CD8-positive, alpha-beta memory T cell (primary cell): ENCODE measurements around the gene TBC1D21. TPM values are rescaled to one million over a fixed set of nuclear protein-coding genes. Genes with fewer than 3 reads are reported as not detected.

ENCODE experiments used
- CTCF ChIA-PET: fragments of 350-600 bp; sonication (Branson Sonifier 250); formaldehyde crosslinking; loops from one replicate; lab custom pipeline; 2021; ENCODE audit warnings: antibody characterized with exemption; lab: Charles Lee
- POLR2A ChIA-PET: fragments of 350-600 bp; sonication (Branson Sonifier 250); formaldehyde crosslinking; loops from one replicate; lab custom pipeline; 2021; ENCODE audit warnings: antibody characterized with exemption; lab: Charles Lee
- DNase-seq, 5 donors: peaks; one replicate each; pipeline versions ENCODE4 v3.0.0 to v3.0.0-alpha.2; 2020 to 2022; ENCODE audit warnings: mixed read lengths in 1 of 5
- H3K27ac ChIP-seq: one replicate; pipeline ENCODE4 v1.7.0; 2013; ENCODE audit warnings: low read depth, mild to moderate bottlenecking, low read length, moderate library complexity
- H3K27me3 ChIP-seq: 2 replicates; pipeline ENCODE4 v1.7.0; 2013; ENCODE audit warnings: low read length, mild to moderate bottlenecking; ENCODE audit not compliant: insufficient read depth, poor library complexity, severe bottlenecking
- H3K36me3 ChIP-seq: 2 replicates; pipeline ENCODE4 v1.7.0; 2013; ENCODE audit warnings: mild to moderate bottlenecking, low read length, moderate library complexity; ENCODE audit not compliant: insufficient read depth
- H3K4me1 ChIP-seq: 2 replicates; pipeline ENCODE4 v1.7.0; 2013; ENCODE audit warnings: mild to moderate bottlenecking, low read length, moderate library complexity; ENCODE audit not compliant: insufficient read depth
- H3K4me3 ChIP-seq: 2 replicates; pipeline ENCODE4 v1.7.0; 2013; ENCODE audit warnings: mild to moderate bottlenecking, low read length
- H3K9me3 ChIP-seq: 2 replicates; pipeline ENCODE4 v1.7.0; 2013; ENCODE audit warnings: mild to moderate bottlenecking, low read length
- H3K27ac Mint-ChIP-seq, 8 donors: one replicate each; pipeline ENCODE4 v1.8.0; 2020 to 2021; ENCODE audit warnings: mixed read lengths in 8 of 8, mild to moderate bottlenecking in 6 of 8, inconsistent platforms in 3 of 8, moderate library complexity in 3 of 8
- H3K27me3 Mint-ChIP-seq, 2 donors: one replicate each; pipeline ENCODE4 v1.8.0; 2020 to 2021; ENCODE audit warnings: mixed read lengths in 2 of 2, mild to moderate bottlenecking in 1 of 2, moderate library complexity in 1 of 2
- H3K36me3 Mint-ChIP-seq, 3 donors: one replicate each; pipeline ENCODE4 v1.8.0; 2020 to 2021; ENCODE audit warnings: mixed read lengths in 3 of 3, inconsistent platforms in 1 of 3, mild to moderate bottlenecking in 1 of 3
- H3K4me1 Mint-ChIP-seq, 3 donors: one replicate each; pipeline ENCODE4 v1.8.0; 2020 to 2021; ENCODE audit warnings: mixed read lengths in 3 of 3, inconsistent platforms in 1 of 3, mild to moderate bottlenecking in 1 of 3
- H3K4me3 Mint-ChIP-seq, 7 donors: one replicate each; pipeline ENCODE4 v1.8.0; 2020 to 2021; ENCODE audit warnings: mixed read lengths in 7 of 7, mild to moderate bottlenecking in 6 of 7, moderate library complexity in 4 of 7, inconsistent platforms in 2 of 7
- H3K9me3 Mint-ChIP-seq, 5 donors: one replicate each; pipeline ENCODE4 v1.8.0; 2020 to 2022; ENCODE audit warnings: mixed read lengths in 5 of 5, mild to moderate bottlenecking in 3 of 5, moderate library complexity in 2 of 5, inconsistent platforms in 1 of 5
- polyA plus RNA-seq: library from polyadenylated mRNA; unstranded; fragments of 300-500 nt; fragmentation: Illumina TruSeq; gene quantifications from one replicate; pipeline ENCODE4 v1.2.3, GENCODE V29; 2021
- total RNA-seq, 2 experiments: library from RNA; stranded (reverse); gene quantifications; one replicate each; pipeline ENCODE4 v1.2.3, GENCODE V29; 2021

The TBC1D21 gene
- total and polyA plus RNA-seq, 3 experiments from 2014 or later, result not detected

- no peaks in the 10 kb centered on the region for H3K9me3 Mint-ChIP-seq
- CTCF ChIA-PET, result interaction anchor here (0.8 to 3.0 kb wide), 10 partner anchors 9 to 90 kb away, joined by 3 to 13 read pairs (median 4); no protein-coding TSS in a partner anchor
- Histone ChIP-seq H3K9me3 (no peaks in the 10 kb centered on the region), H3K27me3 (no peaks in the 10 kb centered on the region), H3K4me1 (no peaks in the 10 kb centered on the region), H3K4me3 (no peak overlapping the region), H3K36me3 (no peaks in the 10 kb centered on the region), H3K27ac (no peak overlapping the region)
- no peaks in the 10 kb centered on the region for H3K36me3 Mint-ChIP-seq
- H3K4me1 Mint-ChIP-seq, result no peaks in the 10 kb centered on the region
- peak in 2 of 5 donors; percentile 20 to 36 for DNase-seq
- POLR2A ChIA-PET, result no interaction called here
- H3K4me3 Mint-ChIP-seq, result no peak overlapping the region
- no peak overlapping the region for H3K27ac Mint-ChIP-seq
- H3K27me3 Mint-ChIP-seq, result peaks cover 6 to 68% of the 10 kb centered on the region in 2 donors
Measured at GRCh38 chr15:73873889-73874511, 636 bp downstream of the TBC1D21 start.

GRCh38 chr15:73879426-73879825 is 6.1 kb downstream of the TBC1D21 start:
- H3K27ac ChIP-seq, result no peak overlapping the region
- peak overlapping the region in 1 of 8 donors; percentile 33 for H3K27ac Mint-ChIP-seq
- H3K9me3 ChIP-seq, result no peaks in the 10 kb centered on the region
- H3K27me3 ChIP-seq, result no peaks in the 10 kb centered on the region
- CTCF ChIA-PET, result no interaction called here
- POLR2A ChIA-PET, result no interaction called here
- no peaks in the 10 kb centered on the region for H3K4me1 Mint-ChIP-seq
- H3K4me3 Mint-ChIP-seq, result no peak overlapping the region
- no peak for DNase-seq
- H3K4me1 ChIP-seq, result no peaks in the 10 kb centered on the region
- no peak overlapping the region for H3K4me3 ChIP-seq
- no peaks in the 10 kb centered on the region for H3K36me3 ChIP-seq
- peaks cover 9 to 40% of the 10 kb centered on the region in 2 donors for H3K27me3 Mint-ChIP-seq
- no peaks in the 10 kb centered on the region for H3K36me3 Mint-ChIP-seq
- H3K9me3 Mint-ChIP-seq, result no peaks in the 10 kb centered on the region

DNA sequence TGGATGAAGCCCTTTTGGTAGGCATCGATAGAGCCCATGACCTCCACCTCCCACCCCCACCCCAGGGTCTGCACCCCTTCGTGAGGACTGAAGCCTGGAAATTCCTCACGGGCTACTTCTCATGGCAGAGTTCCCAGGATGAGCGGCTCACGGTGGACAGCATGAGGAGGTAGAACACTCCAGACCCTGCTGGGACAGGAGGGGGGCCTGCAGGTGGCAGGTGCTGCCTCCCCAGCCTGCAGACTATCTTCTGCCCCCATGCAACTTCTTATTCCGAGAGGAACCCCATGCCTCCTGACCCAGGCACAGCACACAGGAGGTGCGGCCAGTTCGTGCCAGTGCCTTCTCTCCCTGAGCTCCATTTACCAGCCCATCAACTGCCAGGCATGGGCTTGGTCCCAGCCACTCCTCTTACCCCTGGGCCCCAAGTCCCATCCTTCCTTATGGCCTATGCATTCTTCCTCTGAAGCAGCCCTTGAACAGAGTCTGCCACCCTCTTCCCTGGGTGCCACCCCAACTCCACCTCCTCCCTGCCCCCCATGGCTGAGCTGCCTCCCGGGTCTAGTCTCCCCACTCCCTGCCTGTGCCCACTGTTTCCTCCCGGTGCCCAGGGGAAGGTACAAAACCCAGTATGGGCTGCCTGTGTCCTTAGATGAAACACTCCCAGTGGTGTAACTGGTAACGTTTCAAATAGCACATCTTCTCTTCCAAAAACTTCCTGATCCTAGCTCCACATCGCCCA is 8.4 kb downstream of the TBC1D21 start:
- no peak overlapping the region for H3K4me3 Mint-ChIP-seq
- no peak overlapping the region for H3K27ac ChIP-seq
- CTCF ChIA-PET, result interaction anchor here (1.6 kb wide), 1 partner anchor 12 kb away, joined by 3 read pairs; no protein-coding TSS in a partner anchor
- H3K9me3 ChIP-seq, result no peaks in the 10 kb centered on the region
- H3K9me3 Mint-ChIP-seq, result no peaks in the 10 kb centered on the region
- H3K4me3 ChIP-seq, result no peak overlapping the region
- POLR2A ChIA-PET, result no interaction called here
- H3K36me3 ChIP-seq, result no peaks in the 10 kb centered on the region
- no peaks in the 10 kb centered on the region for H3K4me1 Mint-ChIP-seq
- H3K4me1 ChIP-seq, result no peaks in the 10 kb centered on the region
- H3K27ac Mint-ChIP-seq, result no peak overlapping the region
- no peak for DNase-seq
- no peaks in the 10 kb centered on the region for H3K36me3 Mint-ChIP-seq
- peaks cover 7 to 34% of the 10 kb centered on the region in 2 donors for H3K27me3 Mint-ChIP-seq
- H3K27me3 ChIP-seq, result no peaks in the 10 kb centered on the region

DNA sequence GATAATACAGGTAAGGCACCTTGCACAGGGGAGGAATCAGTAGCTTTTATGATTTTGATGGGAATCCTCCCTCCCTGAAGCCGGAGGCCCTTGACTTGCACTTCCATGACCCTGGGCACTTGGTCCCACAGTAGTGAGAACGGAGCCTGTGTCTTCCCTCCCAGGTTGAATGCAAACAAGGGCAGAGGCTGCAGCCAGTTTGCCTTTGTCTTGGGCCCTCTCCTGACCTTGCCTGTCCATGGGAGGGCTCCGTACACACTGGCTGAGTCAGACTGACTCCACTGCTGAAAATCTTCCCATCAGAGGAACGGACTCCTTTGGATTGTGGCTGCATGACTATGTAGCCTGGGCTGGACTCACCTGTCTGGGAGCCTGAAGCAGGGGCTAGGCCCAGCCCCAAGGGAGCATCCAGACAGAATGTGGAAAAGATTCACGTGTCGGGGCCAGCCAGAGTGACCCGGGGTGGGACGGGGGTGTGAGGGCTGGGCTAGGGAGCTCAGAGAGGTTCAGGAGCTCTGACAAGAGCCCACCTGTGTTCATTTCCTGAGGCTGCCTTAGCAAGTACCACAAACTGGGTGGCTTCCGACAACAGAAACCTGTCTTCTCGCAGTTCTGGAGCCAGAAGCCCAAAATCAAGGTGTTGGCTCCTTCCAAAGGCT is 9.5 kb downstream of the TBC1D21 start:
- H3K27ac ChIP-seq, result no peak overlapping the region
- H3K36me3 ChIP-seq, result no peaks in the 10 kb centered on the region
- DNase-seq, result no peak
- H3K27me3 ChIP-seq, result no peaks in the 10 kb centered on the region
- H3K9me3 ChIP-seq, result no peaks in the 10 kb centered on the region
- Mint-ChIP-seq H3K4me1 (no peaks in the 10 kb centered on the region), H3K4me3 (no peak overlapping the region), H3K36me3 (no peaks in the 10 kb centered on the region), H3K27ac (no peak overlapping the region), H3K9me3 (no peaks in the 10 kb centered on the region), H3K27me3 (peaks cover 7 to 28% of the 10 kb centered on the region in 2 donors)
- ChIA-PET POLR2A (no interaction called here), CTCF (interaction anchor here (1.6 kb wide), 1 partner anchor 11 kb away, joined by 3 read pairs; no protein-coding TSS in a partner anchor)
- H3K4me1 ChIP-seq, result no peaks in the 10 kb centered on the region
- no peak overlapping the region for H3K4me3 ChIP-seq

DNA sequence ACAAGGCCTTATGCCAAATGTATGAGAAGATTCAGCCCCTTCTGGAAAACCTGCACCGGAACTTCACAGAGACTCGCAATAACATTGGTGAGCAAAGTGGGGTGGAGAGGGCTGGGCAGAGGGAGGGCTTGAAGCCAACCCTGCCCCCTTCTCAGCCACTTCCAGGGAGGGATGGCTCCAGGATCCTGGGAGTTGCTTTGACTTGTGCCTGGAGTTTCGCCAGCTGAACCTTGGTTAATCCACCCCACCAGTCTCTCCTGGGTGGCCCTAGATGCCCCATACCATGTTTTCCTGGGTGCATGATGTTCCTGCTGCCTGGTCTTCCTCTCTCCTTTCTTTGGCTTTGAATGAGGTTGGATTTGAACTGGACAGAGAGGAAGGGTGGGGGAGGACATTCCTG is 10.8 kb downstream of the TBC1D21 start:
- no peak overlapping the region for H3K4me3 ChIP-seq
- DNase-seq, result no peak
- no peaks in the 10 kb centered on the region for H3K27me3 ChIP-seq
- no peaks in the 10 kb centered on the region for H3K4me1 ChIP-seq
- no peaks in the 10 kb centered on the region for H3K9me3 Mint-ChIP-seq
- CTCF ChIA-PET, result no interaction called here
- POLR2A ChIA-PET, result no interaction called here
- no peaks in the 10 kb centered on the region for H3K36me3 ChIP-seq
- no peak overlapping the region for H3K4me3 Mint-ChIP-seq
- no peaks in the 10 kb centered on the region for H3K9me3 ChIP-seq
- no peaks in the 10 kb centered on the region for H3K4me1 Mint-ChIP-seq
- no peaks in the 10 kb centered on the region for H3K36me3 Mint-ChIP-seq
- H3K27ac Mint-ChIP-seq, result no peak overlapping the region
- H3K27ac ChIP-seq, result no peak overlapping the region
- peaks cover 8 to 32% of the 10 kb centered on the region in 2 donors for H3K27me3 Mint-ChIP-seq

DNA sequence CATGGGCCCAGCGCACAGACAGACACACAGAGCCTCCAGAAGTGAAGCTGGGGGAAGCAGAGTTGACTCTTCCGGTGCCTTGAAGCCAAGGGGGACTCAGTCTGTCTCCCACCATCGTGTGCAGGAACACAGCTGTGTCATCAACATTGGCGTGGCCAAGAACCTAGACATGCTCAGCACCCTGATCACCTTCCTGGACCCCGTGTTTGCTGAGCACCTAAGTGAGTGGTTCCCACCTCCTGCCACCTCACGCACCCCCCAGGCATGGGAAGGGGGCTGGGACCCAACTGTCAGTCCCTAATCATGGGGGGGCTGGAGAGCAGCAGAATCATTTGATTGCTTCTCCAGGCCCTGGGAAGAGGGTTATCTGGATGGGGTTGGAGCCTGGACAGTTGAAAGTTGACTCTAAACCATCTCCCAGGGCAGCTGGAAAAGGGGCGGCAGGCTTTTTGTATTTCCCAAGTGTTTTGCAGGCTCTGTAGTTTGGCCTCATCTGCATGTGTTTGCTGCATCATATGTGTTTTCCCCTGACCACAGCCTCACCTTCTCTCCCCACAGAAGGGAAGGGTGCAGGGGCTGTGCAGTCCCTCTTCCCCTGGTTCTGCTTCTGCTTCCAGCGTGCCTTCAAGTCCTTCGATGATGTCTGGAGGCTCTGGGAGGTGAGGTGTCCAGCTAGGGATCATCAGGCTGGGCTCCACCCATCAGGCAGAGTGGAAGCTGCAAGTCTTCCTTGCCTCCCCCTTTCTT is 12.8 kb downstream of the TBC1D21 start:
- Histone ChIP-seq H3K4me3 (no peak overlapping the region), H3K36me3 (no peaks in the 10 kb centered on the region), H3K4me1 (no peaks in the 10 kb centered on the region), H3K27me3 (no peaks in the 10 kb centered on the region), H3K27ac (no peak overlapping the region), H3K9me3 (no peaks in the 10 kb centered on the region)
- Mint-ChIP-seq H3K36me3 (no peaks in the 10 kb centered on the region), H3K9me3 (no peaks in the 10 kb centered on the region), H3K4me3 (no peak overlapping the region), H3K4me1 (no peaks in the 10 kb centered on the region), H3K27me3 (peaks cover 22 to 46% of the 10 kb centered on the region in 2 donors), H3K27ac (peak overlapping the region in 2 of 8 donors; percentile 29 to 34)
- ChIA-PET POLR2A (no interaction called here), CTCF (no interaction called here)
- DNase-seq, result no peak

DNA sequence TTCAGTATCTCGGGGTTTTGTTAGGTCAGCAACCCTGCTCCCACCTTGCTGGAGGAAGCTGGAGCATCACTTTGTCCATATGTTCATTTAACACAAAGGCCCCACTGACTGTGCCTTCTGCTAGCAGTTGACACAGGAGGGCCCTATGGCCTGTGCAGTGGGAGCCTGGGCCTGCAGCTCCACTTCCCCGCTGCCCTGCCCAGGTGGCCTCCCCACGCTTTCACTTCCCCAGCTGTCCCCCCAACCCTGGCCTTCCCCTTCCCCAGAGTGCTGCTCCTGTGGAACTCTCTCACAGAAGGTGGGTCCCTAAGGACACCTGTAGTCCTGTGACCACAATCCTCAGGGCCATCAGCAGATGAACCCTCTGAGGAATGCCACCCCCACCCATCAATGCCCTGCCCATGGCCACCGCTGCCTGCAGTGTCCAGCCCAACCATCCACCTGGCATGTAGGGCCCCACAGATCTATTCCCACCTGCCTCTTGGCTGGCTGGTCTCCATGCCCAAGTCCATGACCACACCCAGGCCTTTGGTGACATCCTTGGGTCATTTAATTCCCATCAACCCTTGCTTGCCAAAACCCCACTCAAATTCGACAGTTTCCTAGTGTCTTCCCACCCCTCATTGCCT is 13.5 kb downstream of the TBC1D21 start:
- no peaks in the 10 kb centered on the region for H3K9me3 Mint-ChIP-seq
- Histone ChIP-seq H3K4me1 (no peaks in the 10 kb centered on the region), H3K27me3 (no peaks in the 10 kb centered on the region), H3K36me3 (no peaks in the 10 kb centered on the region), H3K9me3 (no peaks in the 10 kb centered on the region), H3K4me3 (no peak overlapping the region), H3K27ac (no peak overlapping the region)
- H3K27me3 Mint-ChIP-seq, result peaks cover 22 to 47% of the 10 kb centered on the region in 2 donors
- POLR2A ChIA-PET, result no interaction called here
- no peak overlapping the region for H3K4me3 Mint-ChIP-seq
- H3K27ac Mint-ChIP-seq, result no peak overlapping the region
- CTCF ChIA-PET, result interaction anchor here (1.1 kb wide), 1 partner anchor 13 kb away, joined by 3 read pairs; the partner anchor contains the start of gene TBC1D21
- no peaks in the 10 kb centered on the region for H3K36me3 Mint-ChIP-seq
- DNase-seq, result no peak
- no peaks in the 10 kb centered on the region for H3K4me1 Mint-ChIP-seq
